HG02798 (cell line): ENCODE results near the gene LPIN2.
"Not testable (repeated sequence)": the region's sequence is repeated elsewhere in the genome, so short reads cannot be mapped to it uniquely, and the experiment has no call there.

Source experiments
- ATAC-seq: cut with Tn5 transposase; IDR thresholded peaks from one replicate; pipeline ENCODE4 v1.9.1; 2021; ENCODE audit warnings: mild to moderate bottlenecking; ENCODE audit not compliant: unreplicated experiment, poor library complexity

The LPIN2 gene

DNA sequence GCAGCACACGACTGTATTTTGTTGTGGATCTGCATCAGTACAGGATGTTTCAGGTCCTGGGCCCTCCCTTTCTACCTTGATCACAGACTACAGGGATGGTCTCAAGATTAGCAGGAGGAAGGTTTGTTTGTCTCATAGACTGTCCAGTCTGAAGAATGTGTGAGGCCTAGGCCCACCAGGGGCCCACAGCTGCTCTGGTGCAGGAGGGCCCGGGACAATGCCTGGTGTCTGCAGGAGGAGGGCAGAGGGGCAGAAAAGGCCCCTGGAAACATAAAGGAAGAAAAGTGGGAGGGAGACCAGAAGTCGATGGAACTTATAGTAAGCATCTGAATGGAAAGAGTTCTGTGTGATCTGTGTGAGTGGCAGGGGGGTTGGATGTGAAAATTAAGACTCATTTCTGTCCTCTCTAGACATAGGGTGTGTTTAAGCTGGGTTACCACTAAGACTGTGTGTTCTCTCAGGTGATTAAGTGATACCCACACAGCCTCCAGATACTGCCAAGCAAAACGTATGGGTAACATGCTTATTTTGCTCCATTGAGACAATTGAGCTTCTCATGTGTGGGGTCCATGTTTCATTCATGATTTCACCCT is 33.4 kb upstream of the LPIN2 start:
- ATAC-seq, result peak; percentile 42

DNA sequence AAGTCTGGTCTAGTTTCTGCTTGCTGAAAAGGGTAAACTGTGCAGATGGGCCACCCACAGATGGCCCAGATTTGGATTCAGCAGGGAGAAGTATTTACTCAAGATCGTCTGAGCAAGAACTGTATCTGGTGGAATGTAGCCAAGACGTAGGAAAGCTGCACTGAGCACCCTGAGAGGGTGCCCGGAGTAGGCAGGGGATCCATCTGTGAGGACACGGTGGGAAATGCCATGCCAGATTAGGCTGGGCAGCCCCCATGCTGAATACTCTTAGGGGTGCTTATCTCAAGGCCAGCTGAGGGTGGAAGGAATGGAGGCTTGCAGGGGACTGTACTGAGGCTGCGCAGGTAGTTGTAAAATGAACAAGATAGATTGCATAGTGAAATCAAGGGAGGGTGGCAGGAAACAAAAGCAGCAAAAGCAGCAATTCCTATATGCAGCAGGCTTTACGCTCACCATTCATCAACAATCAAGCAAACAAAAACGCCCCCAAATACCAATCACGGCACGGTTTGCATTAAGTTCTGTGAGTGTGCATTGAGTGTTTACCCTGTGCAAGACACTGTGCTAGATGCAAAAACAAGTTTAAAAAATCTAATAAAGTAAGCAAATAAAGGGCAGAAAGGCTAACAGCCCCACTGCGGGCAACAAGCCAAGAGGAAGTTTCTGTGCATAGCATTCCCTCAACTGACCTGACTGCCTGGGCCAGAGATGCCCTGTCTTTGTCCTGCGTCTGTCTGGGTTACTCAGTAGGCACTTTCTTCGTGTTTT is 32.2 kb upstream of the LPIN2 start:
- ATAC-seq, result no peak

DNA sequence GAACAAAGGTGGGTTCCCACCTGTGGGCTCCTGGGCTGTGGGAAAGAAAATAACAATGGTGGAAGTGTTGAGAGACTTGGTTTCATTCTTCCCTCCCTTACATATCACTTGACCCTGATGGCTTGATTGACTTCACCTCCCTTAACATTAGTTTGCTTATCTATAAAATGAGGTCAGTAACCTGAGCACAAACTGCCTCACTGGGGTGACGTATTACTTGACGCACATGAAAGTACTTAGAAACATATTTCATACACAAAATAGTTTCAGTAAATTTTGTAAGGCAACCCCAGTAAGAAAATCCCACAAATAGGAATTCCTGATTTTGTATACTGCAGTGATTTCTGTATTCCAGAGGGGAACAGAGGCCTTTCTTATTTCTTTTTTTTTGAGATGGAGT is 29.4 kb upstream of the LPIN2 start:
- ATAC-seq, result no peak

DNA sequence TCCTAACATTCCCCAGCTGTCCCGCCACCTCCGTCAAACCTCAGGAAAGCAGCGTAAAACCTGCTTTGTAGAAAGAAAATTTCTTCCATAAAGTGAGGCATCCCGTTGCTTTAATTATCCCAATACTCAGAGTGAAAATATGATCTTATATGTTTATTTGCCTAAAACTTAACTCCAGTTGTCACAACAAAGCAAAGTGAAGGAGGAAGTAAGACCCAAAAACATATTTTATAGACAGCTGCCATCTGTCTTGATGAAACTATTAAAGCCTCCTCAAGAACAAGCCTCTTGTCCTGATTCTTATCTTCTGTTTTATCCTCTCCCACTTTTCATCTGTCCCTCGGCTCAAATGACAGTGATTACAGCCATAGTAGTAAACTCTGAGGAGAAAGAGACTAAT is 28.9 kb upstream of the LPIN2 start:
- no peak for ATAC-seq

DNA sequence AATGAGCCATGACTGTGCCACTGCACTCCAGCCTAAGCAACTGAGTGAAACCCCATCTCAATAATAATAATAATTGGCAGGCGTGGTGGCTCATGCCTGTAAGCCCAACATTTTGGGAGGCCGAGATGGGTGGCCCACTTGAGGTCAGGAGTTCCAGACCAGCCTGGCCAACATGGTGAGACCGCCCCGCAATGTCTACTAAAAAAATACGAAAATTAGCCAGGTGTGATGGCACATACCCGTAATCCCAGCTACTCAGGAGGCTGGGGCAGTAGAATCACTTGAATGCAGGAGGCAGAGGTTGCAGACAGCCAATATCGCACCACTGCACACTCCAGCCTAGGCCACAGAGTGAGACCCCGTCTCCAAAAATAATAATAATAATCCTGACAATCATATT is 27.9 kb upstream of the LPIN2 start:
- no peak for ATAC-seq

DNA sequence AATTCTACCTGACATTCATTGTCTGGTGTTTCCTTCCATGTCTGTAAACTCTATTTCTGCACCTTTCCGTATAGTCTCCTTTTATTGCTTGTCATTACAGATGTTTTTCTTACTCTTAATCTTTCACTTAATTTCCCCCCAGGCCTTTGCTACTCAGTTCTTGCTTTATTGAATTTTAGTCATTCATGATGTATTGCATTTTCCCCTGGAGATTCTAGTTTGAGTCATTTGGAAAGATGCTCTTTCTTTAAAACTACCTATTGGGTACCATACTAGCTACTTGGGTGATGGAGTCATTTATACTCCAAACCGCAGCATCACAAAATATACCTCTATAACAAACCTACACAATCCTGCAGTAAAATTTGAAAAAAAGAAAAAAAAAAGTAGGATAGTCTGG is 27.2 kb upstream of the LPIN2 start:
- ATAC-seq, result no peak

DNA sequence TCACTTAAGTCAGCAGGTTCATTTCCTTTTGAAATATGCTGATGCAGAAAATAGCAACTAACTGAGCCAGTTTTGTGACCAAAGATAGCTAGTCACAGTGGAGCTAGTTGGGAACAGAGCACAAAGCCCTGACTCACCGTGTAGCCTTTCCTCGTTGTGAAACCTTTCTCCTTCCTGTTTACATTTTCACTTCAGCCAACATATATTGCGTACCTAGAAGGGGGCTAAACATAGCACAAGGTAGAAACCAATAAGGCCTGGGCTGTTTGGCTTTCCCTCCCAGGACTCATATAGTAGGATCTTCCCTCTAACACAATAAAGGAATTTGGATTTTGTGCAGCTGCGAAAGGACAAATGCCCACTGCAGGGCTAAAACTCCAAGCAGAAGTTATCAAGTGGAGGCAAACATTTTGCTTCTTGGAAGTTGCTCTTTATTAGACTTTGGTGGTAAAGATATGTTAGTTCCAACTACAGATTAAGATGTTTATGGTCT is 24.5 kb upstream of the LPIN2 start:
- peak; percentile 91 for ATAC-seq

DNA sequence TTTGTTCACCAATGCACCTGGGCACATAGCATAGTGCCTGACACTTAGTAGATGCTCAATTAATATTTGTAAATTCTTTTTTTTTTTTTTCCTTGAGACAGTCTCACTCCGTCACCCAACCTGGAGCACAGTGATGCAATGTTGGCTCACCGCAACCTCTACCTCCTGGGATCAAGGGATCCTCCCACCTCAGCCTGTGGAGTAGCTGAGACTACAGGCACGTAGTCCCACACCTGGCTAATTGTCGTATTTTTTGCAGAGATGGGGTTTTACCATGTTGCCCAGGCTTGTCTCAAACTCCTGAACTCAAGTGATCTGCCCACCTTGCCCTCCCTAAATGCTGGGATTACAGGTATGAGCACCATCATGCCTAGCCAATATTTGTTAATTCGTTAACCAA is 23.2 kb upstream of the LPIN2 start:
- ATAC-seq, result no peak

DNA sequence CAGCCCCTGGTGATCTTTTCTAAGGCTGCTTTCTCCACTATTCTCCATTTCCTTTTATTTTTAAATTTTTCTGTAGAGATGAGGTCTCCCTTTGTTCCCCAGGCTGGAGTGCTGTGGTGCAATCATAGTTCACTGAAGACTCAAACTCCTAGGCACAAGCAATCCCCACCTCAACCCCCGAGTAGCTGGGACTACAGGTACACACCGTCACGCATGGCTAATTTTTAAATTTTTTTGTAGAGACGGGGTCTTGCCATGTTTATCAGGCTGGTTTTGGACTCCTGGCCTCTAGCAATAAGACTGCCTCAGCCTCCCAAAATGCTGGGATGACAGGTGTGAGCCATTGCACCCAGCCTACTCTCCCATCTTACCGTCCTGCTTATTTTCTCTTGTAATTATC is 22.7 kb upstream of the LPIN2 start:
- no peak for ATAC-seq

DNA sequence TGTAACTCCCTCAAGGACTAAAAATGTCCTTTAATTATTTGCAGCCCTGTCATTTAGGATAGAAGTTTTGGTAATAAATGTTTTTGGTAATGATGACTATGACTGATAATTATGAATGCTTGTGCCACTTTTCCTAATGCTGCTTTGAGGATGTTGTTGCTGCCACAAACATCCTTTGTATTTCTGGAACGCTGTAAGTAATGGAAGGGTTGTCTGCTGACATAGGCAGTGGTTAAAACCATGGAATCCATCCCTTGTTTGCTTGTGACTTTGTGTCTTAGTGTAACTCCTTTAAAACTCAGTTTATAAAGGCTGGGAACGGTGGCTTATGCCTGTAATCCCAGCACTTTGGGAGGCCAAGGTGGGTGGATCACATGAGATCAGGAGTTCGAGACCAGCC is 19.8 kb upstream of the LPIN2 start:
- ATAC-seq, result no peak

DNA sequence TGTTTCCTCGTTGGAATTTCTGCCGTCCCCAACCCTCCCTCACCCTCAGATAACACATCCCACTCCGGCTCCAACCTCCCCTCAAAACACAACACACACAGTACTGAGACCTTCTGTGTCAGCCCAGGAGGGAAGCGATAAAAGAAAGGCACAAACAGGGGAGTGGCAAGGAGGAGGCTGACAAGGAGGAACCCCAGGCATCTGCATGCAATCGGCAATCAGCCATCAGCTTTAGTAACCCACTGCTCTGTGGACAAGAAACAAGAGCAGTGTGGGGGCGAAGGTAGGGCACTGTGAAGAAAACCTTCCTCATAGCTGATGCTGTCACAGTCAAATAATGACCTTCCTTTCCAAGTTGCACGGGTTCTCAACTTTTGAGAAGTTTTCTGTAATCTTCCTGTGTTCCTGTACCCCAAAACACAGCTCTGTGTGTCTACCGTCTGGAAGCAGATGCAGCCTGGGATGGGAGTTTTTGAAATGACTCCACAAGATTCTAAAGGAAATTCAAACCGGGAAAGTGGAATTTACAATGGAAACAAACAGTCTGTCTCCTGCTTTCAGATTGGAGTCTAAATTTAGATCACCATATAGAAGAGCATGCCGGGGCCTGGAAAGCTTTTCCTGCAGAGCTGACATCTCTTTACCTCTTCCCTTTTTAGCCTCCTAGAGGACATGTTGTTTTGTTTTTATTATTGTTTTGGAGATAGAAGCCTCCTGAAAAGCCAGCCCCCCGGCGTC is 16.4 kb upstream of the LPIN2 start:
- no peak for ATAC-seq

DNA sequence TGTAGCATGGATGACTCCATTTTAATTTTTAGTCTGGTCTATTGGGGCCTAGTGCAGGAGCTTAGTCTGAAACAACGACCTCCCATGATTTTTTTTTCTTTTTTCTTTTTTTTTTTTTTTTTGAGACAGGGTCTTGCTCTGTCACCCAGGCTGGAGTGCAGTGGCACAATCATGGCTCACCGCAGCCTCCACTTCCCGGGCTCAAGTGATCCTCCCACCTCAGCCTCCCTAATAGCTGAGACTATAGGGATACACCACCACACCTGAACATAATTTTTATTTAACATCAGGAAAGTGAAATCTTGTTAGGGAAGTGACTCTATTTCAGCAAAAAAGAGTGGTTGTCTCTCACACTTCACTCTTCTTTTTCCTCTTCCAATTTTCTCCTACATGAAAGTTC is 15.2 kb upstream of the LPIN2 start:
- ATAC-seq, result not testable (repeated sequence)

DNA sequence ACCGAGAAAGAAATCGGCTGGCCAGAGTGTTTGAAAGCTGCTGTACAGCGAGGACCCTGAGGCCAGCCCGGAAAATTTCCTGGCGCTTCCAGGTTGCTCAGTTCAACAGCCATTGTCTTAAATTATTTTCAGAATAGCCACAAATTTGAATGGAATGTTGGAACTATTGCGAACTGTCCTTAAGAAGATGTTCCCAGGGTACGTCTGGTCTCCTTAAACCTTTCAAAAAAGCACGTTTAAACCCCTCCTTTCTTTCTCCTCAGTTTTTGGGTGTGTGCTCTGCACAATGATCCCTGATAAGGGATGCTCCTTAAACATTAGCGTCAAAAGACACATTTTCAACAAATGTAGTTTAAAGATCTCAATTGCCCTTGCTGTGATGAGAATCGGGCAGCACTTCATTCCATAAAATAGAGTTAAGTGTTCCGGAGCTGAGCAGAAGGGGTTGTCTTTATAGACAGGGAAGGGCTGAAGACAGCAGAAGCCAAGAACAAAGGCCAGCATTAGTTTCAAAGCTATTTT is 14.5 kb upstream of the LPIN2 start:
- ATAC-seq, result no peak

DNA sequence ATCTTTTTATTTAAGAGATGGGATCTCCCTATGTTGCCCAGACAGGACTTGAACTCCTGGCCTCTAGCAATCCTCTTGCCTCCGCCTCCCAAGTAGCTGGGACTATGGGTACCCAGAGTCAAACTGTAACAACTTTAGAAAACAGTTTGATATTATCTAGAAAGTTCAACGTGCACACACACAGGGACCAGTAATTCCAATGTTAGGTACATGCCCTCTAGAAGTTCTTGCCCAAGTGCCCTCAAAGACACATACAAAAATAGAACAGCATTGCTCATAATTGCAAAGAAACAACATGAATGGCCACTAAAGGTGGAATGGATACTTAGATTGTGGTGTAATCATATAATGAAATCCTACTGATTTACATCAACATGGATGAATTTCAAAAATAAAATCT is 12.6 kb upstream of the LPIN2 start:
- ATAC-seq, result no peak

DNA sequence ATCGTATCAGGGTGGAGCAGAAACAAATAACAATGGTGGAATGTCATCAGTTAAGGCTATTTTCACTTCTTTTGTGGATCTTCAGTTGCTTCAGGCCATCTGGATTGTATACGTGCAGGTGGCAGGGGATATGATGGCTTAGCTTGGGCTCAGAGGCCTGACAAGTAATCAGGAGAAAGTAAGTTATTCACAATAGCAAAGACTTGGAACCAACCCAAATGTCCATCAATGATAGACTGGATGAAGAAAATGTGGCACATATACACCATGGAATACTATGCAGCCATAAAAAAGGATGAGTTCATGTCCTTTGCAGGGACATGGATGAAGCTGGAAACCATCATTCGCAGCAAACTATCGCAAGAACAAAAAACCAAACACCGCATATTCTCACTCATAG is 10.7 kb upstream of the LPIN2 start:
- not testable (repeated sequence) for ATAC-seq

DNA sequence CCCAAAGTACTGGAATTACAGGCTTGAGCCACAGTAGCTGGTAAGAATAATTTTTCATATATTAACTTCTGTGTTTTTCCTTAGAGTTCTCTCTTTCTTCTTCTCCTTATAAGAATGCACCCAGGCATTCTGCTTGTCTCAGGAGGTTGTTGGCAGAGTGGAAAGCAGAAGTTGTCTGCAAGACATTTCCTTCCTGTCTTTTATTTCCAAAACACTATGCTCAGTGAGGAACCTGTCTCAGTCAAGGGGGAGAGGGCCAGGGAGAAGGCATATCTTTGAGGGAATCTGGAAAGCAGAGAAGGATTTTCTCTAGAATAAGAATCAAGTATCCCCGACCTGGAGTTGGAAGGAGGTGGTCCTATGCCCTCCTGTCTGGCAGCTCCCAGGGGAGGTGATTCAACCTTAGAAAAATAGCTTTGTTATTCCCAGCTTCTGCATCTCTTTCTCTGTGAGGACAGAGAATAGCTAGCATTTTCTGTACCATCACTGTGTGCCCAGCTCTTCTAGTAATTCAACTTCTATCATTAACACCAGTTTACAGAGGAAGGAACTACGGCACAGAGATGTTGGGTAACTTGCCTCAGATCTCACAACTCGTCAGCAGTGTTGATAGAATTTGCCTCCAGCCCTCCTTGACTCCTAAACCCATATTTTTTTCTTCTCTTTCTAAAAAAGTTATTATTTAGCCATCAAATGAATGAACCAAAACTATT is 3.8 kb upstream of the LPIN2 start:
- no peak for ATAC-seq

DNA sequence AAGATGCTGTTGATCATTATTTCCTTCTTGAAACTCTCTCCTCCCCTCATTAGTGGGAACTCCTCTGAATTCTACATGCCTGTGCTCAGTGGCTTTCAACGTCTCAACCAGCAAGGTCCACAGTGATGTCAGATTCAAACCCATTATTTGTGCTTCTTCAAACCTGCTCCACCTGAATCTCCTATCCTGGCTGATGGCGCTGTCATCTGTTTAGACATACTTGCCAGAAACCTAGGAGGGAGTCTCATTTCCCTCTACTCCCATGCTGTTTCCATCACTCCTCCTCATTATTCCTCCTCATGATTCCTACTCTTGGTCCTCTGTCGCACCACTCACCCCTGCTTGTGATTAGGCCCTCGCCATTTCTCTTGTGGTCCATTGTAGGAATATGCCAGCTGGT is 2.9 kb upstream of the LPIN2 start:
- ATAC-seq, result no peak

DNA sequence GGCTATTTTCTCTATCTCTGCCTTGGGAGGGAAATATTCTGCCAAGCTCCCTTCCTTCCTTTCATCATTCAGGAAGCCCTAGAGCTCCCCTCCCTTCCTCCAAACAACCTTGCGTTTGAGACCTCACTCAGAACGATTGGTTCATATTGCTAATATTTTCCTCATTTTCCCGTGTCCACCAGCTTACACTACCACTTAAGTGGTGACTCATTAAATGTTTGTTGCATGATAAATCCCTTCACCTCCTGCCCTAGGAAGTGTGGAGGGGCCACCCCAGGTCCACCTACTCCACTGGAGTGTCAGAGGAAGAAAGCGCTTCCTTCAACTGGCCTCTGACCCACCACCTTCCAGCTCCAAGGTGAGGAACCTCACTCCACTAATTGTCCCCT is 2.3 kb upstream of the LPIN2 start:
- ATAC-seq, result no peak

DNA sequence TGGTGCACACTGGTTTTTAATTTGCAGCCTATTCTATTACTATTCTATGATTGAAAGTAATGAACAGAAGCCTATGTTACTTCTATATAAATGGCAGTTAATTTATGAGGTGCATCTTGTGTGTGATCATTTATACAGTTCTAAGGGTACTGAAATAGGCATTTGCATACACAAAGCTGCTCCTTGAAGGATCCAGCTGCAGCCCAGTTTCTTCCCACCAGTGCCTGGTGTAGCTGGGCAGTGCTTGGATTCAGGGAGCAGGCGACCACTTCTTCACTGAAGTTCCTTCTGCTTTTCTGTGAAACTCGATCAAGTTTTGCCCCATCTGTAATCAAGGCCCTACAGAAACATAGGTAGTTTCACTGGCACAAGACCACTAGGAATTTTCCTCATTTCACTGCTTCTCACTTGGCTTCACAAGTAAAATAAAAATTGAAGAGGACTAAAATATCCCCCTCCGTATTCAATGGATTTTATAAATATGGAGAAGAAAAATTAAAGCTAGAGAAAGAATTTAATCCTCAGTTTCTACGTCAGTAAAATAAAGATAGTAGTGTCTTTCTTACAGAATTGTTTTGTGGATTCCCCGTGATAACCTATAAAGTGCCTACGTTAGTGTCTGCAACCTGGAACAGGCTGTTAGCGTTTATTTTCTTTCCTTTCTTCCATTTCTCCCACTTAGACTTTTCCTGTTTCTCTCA is 1.7 kb upstream of the LPIN2 start:
- no peak for ATAC-seq
